Neural progenitor cell (in vitro differentiated cells): ENCODE results near the gene CAMK1D. TPM values are rescaled to one million over a fixed set of nuclear protein-coding genes. Genes with fewer than 3 reads are reported as not detected.
"Not testable (repeated sequence)": the region's sequence is repeated elsewhere in the genome, so short reads cannot be mapped to it uniquely, and the experiment has no call there.

ENCODE experiments used
- DNase-seq: peaks from one replicate; pipeline ENCODE4 v3.0.0-alpha.2; 2016; ENCODE audit warnings: low spot score
- H2AFZ ChIP-seq: fragments of 200-600 bp; sonication (generic); replicated peaks from 2 replicates; pipeline ENCODE4 v1.6.1; 2016; ENCODE audit warnings: antibody characterized with exemption
- H3F3A ChIP-seq: fragments of 200-600 bp; sonication (generic); 2 replicates; pipeline ENCODE4 v1.6.1; 2016; ENCODE audit warnings: antibody characterized with exemption, low read depth
- H3K27ac ChIP-seq: fragments of 200-600 bp; sonication (generic); 2 replicates; pipeline ENCODE4 v1.5.1; 2016; ENCODE audit warnings: mild to moderate bottlenecking
- H3K27me3 ChIP-seq: fragments of 200-600 bp; sonication (generic); 2 replicates; pipeline ENCODE4 v1.6.1; 2016; ENCODE audit warnings: mild to moderate bottlenecking, moderate library complexity
- H3K36me3 ChIP-seq: fragments of 200-600 bp; sonication (generic); 2 replicates; pipeline ENCODE4 v1.5.1; 2016
- H3K4me1 ChIP-seq: fragments of 200-600 bp; sonication (generic); 2 replicates; pipeline ENCODE4 v1.6.1; 2016; ENCODE audit warnings: mixed run types
- H3K4me2 ChIP-seq: fragments of 200-600 bp; sonication (generic); 2 replicates; pipeline ENCODE4 v1.6.1; 2016
- H3K4me3 ChIP-seq: fragments of 200-600 bp; sonication (generic); 2 replicates; pipeline ENCODE4 v1.5.1; 2016
- H3K79me2 ChIP-seq: fragments of 200-600 bp; sonication (generic); 2 replicates; pipeline ENCODE4 v1.6.1; 2016; ENCODE audit warnings: low read depth
- H3K9ac ChIP-seq: fragments of 200-600 bp; sonication (generic); 2 replicates; pipeline ENCODE4 v1.6.1; 2016
- H3K9me3 ChIP-seq: fragments of 200-600 bp; sonication (generic); 2 replicates; pipeline ENCODE4 v1.5.1; 2016; ENCODE audit warnings: low read depth
- H4K20me1 ChIP-seq: fragments of 200-600 bp; sonication (generic); 2 replicates; pipeline ENCODE4 v1.6.1; 2016; ENCODE audit warnings: low read depth
- H3K27ac Mint-ChIP-seq: 3 replicates; pipeline ENCODE4 v1.8.0; 2021; ENCODE audit warnings: mixed read lengths
- H3K27me3 Mint-ChIP-seq: 2 replicates; pipeline ENCODE4 v1.8.0; 2022; ENCODE audit warnings: low read depth, mild to moderate bottlenecking, inconsistent platforms, moderate library complexity, mixed read lengths; ENCODE audit not compliant: insufficient read depth
- H3K36me3 Mint-ChIP-seq: 3 replicates; pipeline ENCODE4 v1.8.0; 2021; ENCODE audit warnings: mixed read lengths
- H3K4me1 Mint-ChIP-seq: 3 replicates; pipeline ENCODE4 v1.8.0; 2021; ENCODE audit warnings: mixed read lengths
- H3K4me3 Mint-ChIP-seq: 3 replicates; pipeline ENCODE4 v1.8.0; 2021; ENCODE audit warnings: mild to moderate bottlenecking, moderate library complexity, mixed read lengths
- H3K9me3 Mint-ChIP-seq: 3 replicates; pipeline ENCODE4 v1.8.0; 2020; ENCODE audit warnings: mixed read lengths
- EZH2 ChIP-seq: fragments of 200-600 bp; sonication (generic); IDR thresholded peaks from 2 replicates; pipeline ENCODE4 v1.6.1; 2017; ENCODE audit warnings: antibody characterized with exemption, mild to moderate bottlenecking, moderate library complexity
- EZH2phosphoT487 ChIP-seq: fragments of 200-600 bp; sonication (generic); IDR thresholded peaks from 2 replicates; pipeline ENCODE4 v1.6.1; 2017; ENCODE audit warnings: antibody characterized with exemption
- total RNA-seq: library from RNA; depleted of rRNA; stranded (reverse); fragments of >200 nt; gene quantifications from 2 replicates; pipeline ENCODE4 v1.2.3, GENCODE V29; 2015; ENCODE audit warnings: low replicate concordance
- TF ChIP-seq, protein P1 (sequence below): fragments of 200-600 bp; sonication (generic); IDR thresholded peaks from 2 replicates; pipeline ENCODE4 v1.5.1; 2017; ENCODE audit warnings: antibody characterized with exemption, mild to moderate bottlenecking

Gene CAMK1D
- total RNA-seq, 1 donor from 2014 or later = 7.6 TPM

DNA sequence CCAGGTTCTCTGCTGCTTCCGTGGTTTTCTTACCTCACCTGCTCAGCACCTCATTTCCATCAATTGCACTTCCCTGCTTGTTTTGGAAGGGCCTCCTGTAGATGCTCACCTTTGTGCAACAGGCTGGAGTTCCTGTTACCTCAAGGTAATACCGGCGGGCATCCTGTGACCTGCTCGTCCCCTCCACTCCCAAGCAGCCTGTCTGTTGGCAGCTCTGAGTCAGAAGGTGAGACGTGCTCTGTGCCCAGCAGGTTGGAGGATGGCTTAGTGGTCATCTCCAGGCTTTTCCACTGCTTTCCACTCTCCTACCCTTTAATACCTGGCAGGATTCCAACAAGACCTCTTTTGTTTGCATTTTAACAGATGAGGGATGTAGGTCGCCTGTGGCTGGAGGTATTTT lies 86.0 kb downstream of the CAMK1D start:
- TF ChIP-seq EZH2 (no peak), EZH2phosphoT487 (no peak)
- TF ChIP-seq, protein P1, sequence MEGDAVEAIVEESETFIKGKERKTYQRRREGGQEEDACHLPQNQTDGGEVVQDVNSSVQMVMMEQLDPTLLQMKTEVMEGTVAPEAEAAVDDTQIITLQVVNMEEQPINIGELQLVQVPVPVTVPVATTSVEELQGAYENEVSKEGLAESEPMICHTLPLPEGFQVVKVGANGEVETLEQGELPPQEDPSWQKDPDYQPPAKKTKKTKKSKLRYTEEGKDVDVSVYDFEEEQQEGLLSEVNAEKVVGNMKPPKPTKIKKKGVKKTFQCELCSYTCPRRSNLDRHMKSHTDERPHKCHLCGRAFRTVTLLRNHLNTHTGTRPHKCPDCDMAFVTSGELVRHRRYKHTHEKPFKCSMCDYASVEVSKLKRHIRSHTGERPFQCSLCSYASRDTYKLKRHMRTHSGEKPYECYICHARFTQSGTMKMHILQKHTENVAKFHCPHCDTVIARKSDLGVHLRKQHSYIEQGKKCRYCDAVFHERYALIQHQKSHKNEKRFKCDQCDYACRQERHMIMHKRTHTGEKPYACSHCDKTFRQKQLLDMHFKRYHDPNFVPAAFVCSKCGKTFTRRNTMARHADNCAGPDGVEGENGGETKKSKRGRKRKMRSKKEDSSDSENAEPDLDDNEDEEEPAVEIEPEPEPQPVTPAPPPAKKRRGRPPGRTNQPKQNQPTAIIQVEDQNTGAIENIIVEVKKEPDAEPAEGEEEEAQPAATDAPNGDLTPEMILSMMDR = no peak
- Mint-ChIP-seq H3K9me3 (peaks cover 9% of the 10 kb centered on the region), H3K36me3 (peaks cover 5% of the 10 kb centered on the region), H3K27ac (no peak overlapping the region), H3K4me1 (peaks cover 23% of the 10 kb centered on the region), H3K4me3 (no peak overlapping the region), H3K27me3 (no peaks in the 10 kb centered on the region)
- no peaks in the 10 kb centered on the region for H3K9me3 ChIP-seq
- H3K4me3 ChIP-seq = no peak overlapping the region
- H3K79me2 ChIP-seq = no peaks in the 10 kb centered on the region
- peaks cover 2% of the 10 kb centered on the region for H4K20me1 ChIP-seq
- no peak for DNase-seq
- H3K36me3 ChIP-seq = no peaks in the 10 kb centered on the region
- no peak overlapping the region for H3K27ac ChIP-seq
- H2AFZ ChIP-seq = no peak overlapping the region
- no peaks in the 10 kb centered on the region for H3F3A ChIP-seq
- H3K4me1 ChIP-seq = peaks cover 17% of the 10 kb centered on the region
- H3K27me3 ChIP-seq = no peaks in the 10 kb centered on the region
- no peak overlapping the region for H3K4me2 ChIP-seq
- no peak overlapping the region for H3K9ac ChIP-seq

DNA sequence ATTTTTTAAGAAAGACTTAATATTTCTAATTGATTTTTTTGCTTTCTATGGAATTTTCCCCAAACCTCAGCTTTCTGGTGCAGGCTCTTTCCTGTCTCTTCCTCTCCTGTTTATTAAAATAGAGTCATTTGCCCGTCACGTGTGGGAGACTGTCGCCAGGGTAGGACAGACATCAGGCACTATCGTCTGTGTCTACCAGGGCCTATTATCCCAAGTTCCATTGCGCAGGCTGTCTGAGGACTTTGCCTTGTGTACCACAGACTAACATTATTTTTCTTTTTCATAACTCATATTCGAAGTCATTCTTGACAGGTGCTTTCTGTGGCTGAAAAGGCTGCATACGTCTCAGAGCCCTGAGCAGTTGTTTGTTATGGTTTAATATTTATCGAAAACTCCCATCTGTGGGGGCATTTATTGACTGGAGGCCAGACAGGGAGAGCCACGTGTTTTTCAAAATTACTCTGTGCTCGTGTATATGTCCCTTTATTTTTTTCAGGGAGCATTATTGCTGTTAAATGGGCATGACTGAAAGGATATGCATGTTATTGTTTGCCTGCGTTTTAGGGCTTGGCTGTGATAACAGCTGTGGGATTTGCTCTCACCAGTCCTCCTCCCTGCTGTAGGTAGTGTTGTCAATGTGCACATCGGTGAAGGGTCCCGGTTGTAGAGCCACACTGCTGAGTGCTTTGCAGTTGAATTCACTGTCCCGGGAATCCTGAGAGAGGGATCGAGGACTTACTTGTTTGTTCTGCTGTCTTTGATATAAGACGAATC lies 89.8 kb downstream of the CAMK1D start:
- no peaks in the 10 kb centered on the region for H3K36me3 ChIP-seq

DNA sequence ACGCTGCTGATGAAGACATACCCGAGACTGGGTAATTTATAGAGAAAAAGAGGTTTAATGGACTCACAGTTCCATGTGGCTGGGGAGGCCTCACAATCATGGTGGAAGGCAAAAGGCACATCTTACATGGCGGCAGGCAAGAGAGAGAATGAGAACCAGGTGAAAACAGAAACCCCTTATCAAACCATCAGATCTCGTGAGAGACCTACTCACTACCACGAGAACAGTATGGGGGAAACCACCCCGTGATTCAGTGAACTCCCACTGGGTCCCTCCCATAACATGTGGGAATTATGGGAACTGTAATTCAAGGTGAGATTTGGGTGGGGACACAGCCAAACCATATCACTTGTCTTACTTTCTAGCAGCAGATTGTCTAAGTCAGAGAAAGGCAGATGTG lies 90.4 kb downstream of the CAMK1D start:
- H3K36me3 Mint-ChIP-seq, H3K27me3 Mint-ChIP-seq, H3K79me2 ChIP-seq: not testable (repeated sequence)

More for the DNA sequence above, 89.8 kb downstream of the CAMK1D start:
- Mint-ChIP-seq H3K4me1 (peaks cover 5% of the 10 kb centered on the region), H3K36me3 (peaks cover 5% of the 10 kb centered on the region), H3K27ac (no peak overlapping the region), H3K9me3 (peaks cover 9% of the 10 kb centered on the region), H3K27me3 (no peaks in the 10 kb centered on the region), H3K4me3 (no peak overlapping the region)
- Histone ChIP-seq H3K4me2 (no peak overlapping the region), H3K27ac (no peak overlapping the region), H3F3A (no peaks in the 10 kb centered on the region), H2AFZ (no peak overlapping the region), H3K4me1 (no peaks in the 10 kb centered on the region), H3K4me3 (no peak overlapping the region), H3K79me2 (no peaks in the 10 kb centered on the region), H4K20me1 (no peaks in the 10 kb centered on the region), H3K27me3 (no peaks in the 10 kb centered on the region), H3K9ac (no peak overlapping the region), H3K9me3 (no peaks in the 10 kb centered on the region)
- no peak for DNase-seq
- TF ChIP-seq EZH2phosphoT487 = no peak
- TF ChIP-seq, protein P1 = no peak
- no peak for TF ChIP-seq EZH2

DNA sequence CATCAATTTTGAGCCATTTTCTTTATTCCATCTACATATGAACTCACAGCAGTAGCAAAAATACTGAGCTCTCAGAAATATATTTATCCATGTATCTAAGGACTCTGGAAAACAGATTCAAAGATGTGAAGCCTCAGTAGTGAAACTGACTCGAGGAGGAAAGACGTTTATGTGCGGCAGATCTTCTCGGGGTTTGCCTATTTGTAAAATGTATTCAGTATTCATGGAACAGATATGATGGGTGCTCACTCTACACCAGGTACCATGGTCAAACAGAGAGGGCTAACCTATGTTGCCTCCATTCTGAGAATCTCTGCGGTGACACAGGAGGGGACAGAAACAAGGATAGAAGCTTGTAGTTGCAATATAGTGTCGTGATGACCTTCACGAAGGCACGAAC lies 93.7 kb downstream of the CAMK1D start:
- Mint-ChIP-seq H3K27me3 (no peaks in the 10 kb centered on the region), H3K4me1 (peaks cover 5% of the 10 kb centered on the region), H3K9me3 (peaks cover 9% of the 10 kb centered on the region), H3K4me3 (no peak overlapping the region), H3K36me3 (peaks cover 5% of the 10 kb centered on the region), H3K27ac (no peak overlapping the region)
- H4K20me1 ChIP-seq = no peaks in the 10 kb centered on the region
- H3F3A ChIP-seq = no peaks in the 10 kb centered on the region
- H3K27ac ChIP-seq = no peak overlapping the region
- H3K9ac ChIP-seq = no peak overlapping the region
- H3K4me2 ChIP-seq = no peak overlapping the region
- no peak for DNase-seq
- no peaks in the 10 kb centered on the region for H3K9me3 ChIP-seq
- no peaks in the 10 kb centered on the region for H3K4me1 ChIP-seq
- no peak overlapping the region for H2AFZ ChIP-seq
- H3K79me2 ChIP-seq = no peaks in the 10 kb centered on the region
- no peaks in the 10 kb centered on the region for H3K27me3 ChIP-seq
- H3K36me3 ChIP-seq = no peaks in the 10 kb centered on the region
- H3K4me3 ChIP-seq = no peak overlapping the region
- TF ChIP-seq, protein P1 = no peak
- no peak for TF ChIP-seq EZH2phosphoT487
- no peak for TF ChIP-seq EZH2

More for the DNA sequence above, 90.4 kb downstream of the CAMK1D start:
- not testable (repeated sequence) for H3K9me3 Mint-ChIP-seq, H3K36me3 ChIP-seq, H3K27me3 ChIP-seq, H3K9ac ChIP-seq, H4K20me1 ChIP-seq, H3K9me3 ChIP-seq, H3K4me2 ChIP-seq, H3K4me3 Mint-ChIP-seq, H3K4me1 ChIP-seq, H3K27ac ChIP-seq, H3K4me3 ChIP-seq, H3F3A ChIP-seq, H3K4me1 Mint-ChIP-seq, H2AFZ ChIP-seq, DNase-seq
- H3K27ac Mint-ChIP-seq = peak overlapping the region; percentile 66
